ENCODE measurements around the gene MPG. TPM values are rescaled to one million over a fixed set of nuclear protein-coding genes. Genes with fewer than 3 reads are reported as not detected.

Gene MPG
- total RNA-seq, 1 experiment from 2014 or later = 32.6 TPM

DNA sequence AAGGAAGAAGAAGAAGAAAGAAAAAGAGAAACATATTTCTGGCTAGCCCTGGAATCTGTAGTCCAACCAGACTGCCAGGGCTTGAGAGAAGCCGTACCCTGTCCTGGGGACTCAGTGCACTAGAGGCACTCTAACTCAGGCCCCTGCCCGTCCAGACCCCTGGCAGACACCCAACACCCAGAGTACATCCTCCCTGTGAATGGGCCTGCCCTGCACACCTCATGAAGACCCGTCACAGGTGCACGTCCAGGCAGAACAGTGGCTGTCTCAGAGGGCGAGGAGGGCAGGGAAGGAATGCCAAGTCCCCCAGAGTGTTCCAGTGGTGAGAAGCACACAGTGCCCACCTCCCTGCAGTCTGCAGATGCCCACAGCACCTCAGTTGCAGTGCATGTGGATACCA, 23.0 kb downstream of the MPG start:
- no peaks in the 10 kb centered on the region for H3K9me3 ChIP-seq (ENCODE audit: control insufficient read depth in 1 of 2, insufficient read depth in 1 of 2, low read depth in 1 of 2, low read length in 2 of 2)
- POLR2A ChIA-PET = no interaction called here
- no peaks in the 10 kb centered on the region for H3K4me1 ChIP-seq (ENCODE audit: control insufficient read depth in 1 of 2, insufficient read depth in 2 of 2, low read length in 2 of 2)
- H3K4me3 ChIP-seq (replicated peaks in 1 of 2; ENCODE audit: low read depth in 1 of 2, low read length in 2 of 2) = no peak overlapping the region
- H4K20me1 ChIP-seq (ENCODE audit: insufficient read depth) = no peaks in the 10 kb centered on the region
- H3K9ac ChIP-seq (ENCODE audit: low read length) = no peak overlapping the region
- no peak overlapping the region for H3K27ac ChIP-seq (ENCODE audit: low read depth, low read length)
- no TSS peak for BruUV-seq (replicated peaks)
- DNase-seq (ENCODE audit: low read depth, low spot score) (no peak), ATAC-seq (no peak)
- no peak overlapping the region for H2AFZ ChIP-seq (ENCODE audit: low read depth, low read length, poor library complexity, severe bottlenecking)
- intact Hi-C loops (cut with micrococcal nuclease) = no loop called here
- TF ChIP-seq POLR2A (IDR thresholded peaks at IDR 0.05; ENCODE audit: borderline replicate concordance, extremely low read depth, insufficient read depth, insufficient read length) = no peak
- TF ChIP-seq RAD21 (IDR thresholded peaks at IDR 0.05; ENCODE audit: low read depth) = no peak
- H3K4me2 ChIP-seq (ENCODE audit: low read length) = no peak overlapping the region
- H3K27me3 ChIP-seq (ENCODE audit: insufficient read depth, low read length) = no peaks in the 10 kb centered on the region
- CTCF ChIA-PET = no interaction called here
- H3K9me2 ChIP-seq (ENCODE audit: insufficient read depth) = no peaks in the 10 kb centered on the region
- RAD21 ChIA-PET (ENCODE audit: low non-redundant PET in 1 of 2, low total read pairs in 2 of 2, uncharacterized antibody in 2 of 2, unreplicated experiment in 2 of 2) = no interaction called here
- no peaks in the 10 kb centered on the region; a peak in 2 of 4 replicates for H3K36me3 ChIP-seq (ENCODE audit: control insufficient read depth in 1 of 2, insufficient read depth in 2 of 2, low read length in 2 of 2)
- no peaks in the 10 kb centered on the region for H3K79me2 ChIP-seq (ENCODE audit: insufficient read depth, low read length)

- H3K79me2 ChIP-seq (ENCODE audit: insufficient read depth, low read length) = no peaks in the 10 kb centered on the region
- TF ChIP-seq ZFX (IDR thresholded peaks at IDR 0.05) (no peak), FOSL1 (IDR thresholded peaks at IDR 0.05; ENCODE audit: low read depth) (no peak)
- TF ChIP-seq, protein P1, sequence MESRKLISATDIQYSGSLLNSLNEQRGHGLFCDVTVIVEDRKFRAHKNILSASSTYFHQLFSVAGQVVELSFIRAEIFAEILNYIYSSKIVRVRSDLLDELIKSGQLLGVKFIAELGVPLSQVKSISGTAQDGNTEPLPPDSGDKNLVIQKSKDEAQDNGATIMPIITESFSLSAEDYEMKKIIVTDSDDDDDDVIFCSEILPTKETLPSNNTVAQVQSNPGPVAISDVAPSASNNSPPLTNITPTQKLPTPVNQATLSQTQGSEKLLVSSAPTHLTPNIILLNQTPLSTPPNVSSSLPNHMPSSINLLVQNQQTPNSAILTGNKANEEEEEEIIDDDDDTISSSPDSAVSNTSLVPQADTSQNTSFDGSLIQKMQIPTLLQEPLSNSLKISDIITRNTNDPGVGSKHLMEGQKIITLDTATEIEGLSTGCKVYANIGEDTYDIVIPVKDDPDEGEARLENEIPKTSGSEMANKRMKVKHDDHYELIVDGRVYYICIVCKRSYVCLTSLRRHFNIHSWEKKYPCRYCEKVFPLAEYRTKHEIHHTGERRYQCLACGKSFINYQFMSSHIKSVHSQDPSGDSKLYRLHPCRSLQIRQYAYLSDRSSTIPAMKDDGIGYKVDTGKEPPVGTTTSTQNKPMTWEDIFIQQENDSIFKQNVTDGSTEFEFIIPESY (IDR thresholded peaks at IDR 0.05; ENCODE audit: extremely low read depth, insufficient replicate concordance, low read length) = no peak
- TF ChIP-seq, protein P2, sequence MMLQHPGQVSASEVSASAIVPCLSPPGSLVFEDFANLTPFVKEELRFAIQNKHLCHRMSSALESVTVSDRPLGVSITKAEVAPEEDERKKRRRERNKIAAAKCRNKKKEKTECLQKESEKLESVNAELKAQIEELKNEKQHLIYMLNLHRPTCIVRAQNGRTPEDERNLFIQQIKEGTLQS (IDR thresholded peaks at IDR 0.05) = no peak
- H4K20me1 ChIP-seq (ENCODE audit: insufficient read depth) = no peaks in the 10 kb centered on the region
- intact Hi-C loops (cut with micrococcal nuclease) = no loop called here
- RAD21 ChIA-PET (ENCODE audit: low non-redundant PET in 1 of 2, low total read pairs in 2 of 2, uncharacterized antibody in 2 of 2, unreplicated experiment in 2 of 2) = no interaction called here
- H3K27me3 ChIP-seq (ENCODE audit: insufficient read depth, low read length) = no peaks in the 10 kb centered on the region
- H3K9me2 ChIP-seq (ENCODE audit: insufficient read depth) = no peaks in the 10 kb centered on the region
- POLR2A ChIA-PET = no interaction called here
- no peak overlapping the region for H3K4me3 ChIP-seq (replicated peaks in 1 of 2; ENCODE audit: low read depth in 1 of 2, low read length in 2 of 2)
- no peak overlapping the region for H3K27ac ChIP-seq (ENCODE audit: low read depth, low read length)
- BruUV-seq (replicated peaks) = no TSS peak
- CTCF ChIA-PET = no interaction called here
- DNase-seq (ENCODE audit: low read depth, low spot score) (no peak), ATAC-seq (no peak)
- H3K4me2 ChIP-seq (ENCODE audit: low read length) = no peak overlapping the region
- H3K4me1 ChIP-seq (ENCODE audit: control insufficient read depth in 1 of 2, insufficient read depth in 2 of 2, low read length in 2 of 2) = no peaks in the 10 kb centered on the region
- no peak overlapping the region for H2AFZ ChIP-seq (ENCODE audit: low read depth, low read length, poor library complexity, severe bottlenecking)
- H3K9me3 ChIP-seq (ENCODE audit: control insufficient read depth in 1 of 2, insufficient read depth in 1 of 2, low read depth in 1 of 2, low read length in 2 of 2) = no peaks in the 10 kb centered on the region
- H3K36me3 ChIP-seq (ENCODE audit: control insufficient read depth in 1 of 2, insufficient read depth in 2 of 2, low read length in 2 of 2) = no peaks in the 10 kb centered on the region; a peak in 2 of 4 replicates
- H3K9ac ChIP-seq (ENCODE audit: low read length) = no peak overlapping the region
These were observed 23.6 kb downstream of the MPG start for GRCh38 chr16:101586-101985.
